ENCODE measurements around the gene ESRRA. TPM values are rescaled to one million over a fixed set of nuclear protein-coding genes. Genes with fewer than 3 reads are reported as not detected.

The ESRRA gene
- total and polyA plus RNA-seq, 2 of the 8 experiments (the other 6 are each of a cell fraction or from before 2014, with no cell fraction given) = 18.2 to 37.0 TPM

DNA sequence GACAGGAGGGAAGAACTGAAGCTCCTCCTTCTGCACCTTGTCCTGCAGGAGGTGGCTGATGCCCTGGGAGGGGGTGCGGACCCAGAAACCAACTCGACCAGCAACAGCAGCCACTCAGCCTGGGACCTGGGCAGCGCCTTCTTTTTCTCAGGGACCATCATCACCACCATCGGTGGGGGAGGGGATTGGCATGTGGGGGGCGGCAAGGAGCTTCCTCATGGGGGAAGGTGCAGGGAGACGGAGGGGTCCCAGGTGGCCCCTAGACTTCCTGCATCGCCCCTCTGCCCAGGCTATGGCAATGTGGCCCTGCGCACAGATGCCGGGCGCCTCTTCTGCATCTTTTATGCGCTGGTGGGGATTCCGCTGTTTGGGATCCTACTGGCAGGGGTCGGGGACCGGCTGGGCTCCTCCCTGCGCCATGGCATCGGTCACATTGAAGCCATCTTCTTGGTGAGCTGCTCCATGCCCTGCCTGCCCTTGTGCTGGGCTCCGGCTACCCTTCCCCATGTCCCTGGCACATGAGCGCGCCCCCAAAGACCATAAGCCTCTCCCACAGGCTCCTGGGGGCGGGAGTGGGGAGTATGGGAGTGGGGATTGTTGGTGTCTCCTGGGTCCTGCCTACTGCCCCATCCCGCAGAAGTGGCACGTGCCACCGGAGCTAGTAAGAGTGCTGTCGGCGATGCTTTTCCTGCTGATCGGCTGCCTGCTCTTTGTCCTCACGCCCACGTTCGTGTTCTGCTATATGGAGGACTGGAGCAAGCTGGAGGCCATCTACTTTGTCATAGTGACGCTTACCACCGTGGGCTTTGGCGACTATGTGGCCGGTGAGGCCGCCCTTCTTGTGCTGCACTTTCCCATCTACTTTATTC is 8.3 kb upstream of the ESRRA start (continued):
- TF ChIP-seq TEAD4 (IDR thresholded peaks at IDR 0.05; ENCODE audit: low read depth, low read length) (no peak), EZH2 (IDR thresholded peaks at IDR 0.05; ENCODE audit: low read depth, low read length, severe bottlenecking) (no peak), SIX5 (IDR thresholded peaks at IDR 0.05; ENCODE audit: low read depth, low read length) (no peak), KDM4A (IDR thresholded peaks at IDR 0.05; ENCODE audit: low read depth, low read length, severe bottlenecking) (peak; percentile 63), ASH2L (IDR thresholded peaks at IDR 0.05; ENCODE audit: low read length) (peak; percentile 16), SUZ12 (IDR thresholded peaks at IDR 0.05; ENCODE audit: low read length) (peak; percentile 63), CEBPB (IDR thresholded peaks at IDR 0.05; ENCODE audit: low read depth, low read length) (no peak)
- TF ChIP-seq, protein P1, sequence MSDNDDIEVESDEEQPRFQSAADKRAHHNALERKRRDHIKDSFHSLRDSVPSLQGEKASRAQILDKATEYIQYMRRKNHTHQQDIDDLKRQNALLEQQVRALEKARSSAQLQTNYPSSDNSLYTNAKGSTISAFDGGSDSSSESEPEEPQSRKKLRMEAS (IDR thresholded peaks at IDR 0.05) = peak; percentile 87
- TF ChIP-seq, protein P2, sequence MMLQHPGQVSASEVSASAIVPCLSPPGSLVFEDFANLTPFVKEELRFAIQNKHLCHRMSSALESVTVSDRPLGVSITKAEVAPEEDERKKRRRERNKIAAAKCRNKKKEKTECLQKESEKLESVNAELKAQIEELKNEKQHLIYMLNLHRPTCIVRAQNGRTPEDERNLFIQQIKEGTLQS (IDR thresholded peaks at IDR 0.05; ENCODE audit: insufficient read depth, low read depth, low read length) = no peak
